Spleen (tissue), 11 donors: ENCODE measurements around the gene MCF2L. TPM values are rescaled to one million over a fixed set of nuclear protein-coding genes. Genes with fewer than 3 reads are reported as not detected.
A peak's percentile ranks its signal among the peaks of the same experiment; 100 is the strongest.

ENCODE experiments used
- DNase-seq: peaks from one replicate; pipeline ENCODE4 v3.0.0-alpha.2; 2020
- H3K27ac ChIP-seq, 8 donors: fragments of 200-600 bp; sonication (generic) in 7 of 8; 1 replicate in 4 of 8; 2 replicates in 4 of 8; pipeline versions ENCODE4 v1.5.0 to v1.8.0; 2016 to 2021; ENCODE audit warnings: inconsistent platforms in 4 of 8, mild to moderate bottlenecking in 4 of 8, moderate library complexity in 1 of 8
- H3K27me3 ChIP-seq, 7 donors: fragments of 200-600 bp; sonication (generic) in 6 of 7; replicated peaks in 1 of 7; 1 replicate in 4 of 7; 2 replicates in 3 of 7; pipeline versions ENCODE4 v1.5.0 to v1.8.0; 2016 to 2021; ENCODE audit warnings: inconsistent platforms in 3 of 7, mild to moderate bottlenecking in 1 of 7
- H3K36me3 ChIP-seq, 6 donors: fragments of 200-600 bp; sonication (generic) in 5 of 6; 1 replicate in 4 of 6; 2 replicates in 2 of 6; pipeline versions ENCODE4 v1.5.0 to v1.8.0; 2016 to 2021; ENCODE audit warnings: inconsistent platforms in 2 of 6
- H3K4me1 ChIP-seq, 6 donors: fragments of 200-600 bp; sonication (generic) in 5 of 6; 1 replicate in 3 of 6; 2 replicates in 3 of 6; pipeline versions ENCODE4 v1.5.0 to v1.8.0; 2016 to 2021; ENCODE audit warnings: inconsistent platforms in 3 of 6
- H3K4me3 ChIP-seq, 8 donors: fragments of 200-600 bp; sonication (generic) in 7 of 8; 1 replicate in 4 of 8; 2 replicates in 4 of 8; pipeline versions ENCODE4 v1.5.0 to v1.8.0; 2016 to 2021; ENCODE audit warnings: inconsistent platforms in 4 of 8, mild to moderate bottlenecking in 4 of 8, moderate library complexity in 2 of 8
- H3K9me3 ChIP-seq, 8 donors: fragments of 200-600 bp; sonication (generic) in 7 of 8; 1 replicate in 4 of 8; 2 replicates in 4 of 8; pipeline versions ENCODE4 v1.5.0 to v1.8.0; 2016 to 2021; ENCODE audit warnings: inconsistent platforms in 4 of 8
- CTCF ChIP-seq, 11 experiments: fragments of 200-600 bp in 7 of 11; fragments of 450-650 bp in 4 of 11; sonication (generic) in 4 of 11; IDR thresholded peaks in 8 of 11; conservative IDR thresholded peaks in 3 of 11; 1 replicate in 7 of 11; 2 replicates in 4 of 11; pipeline versions ENCODE4 v1.4.0 to v1.8.0; 2016 to 2021; ENCODE audit warnings: antibody characterized with exemption in 11 of 11, inconsistent platforms in 4 of 11, mild to moderate bottlenecking in 1 of 11
- POLR2A ChIP-seq, 3 donors: fragments of 450-650 bp; IDR thresholded peaks; one replicate each; pipeline ENCODE4 v1.5.1; 2017; ENCODE audit warnings: antibody characterized with exemption in 3 of 3, mild to moderate bottlenecking in 1 of 3
- POLR2AphosphoS5 ChIP-seq, 3 donors: sonication (generic); formaldehyde crosslinking; IDR thresholded peaks; one replicate each; pipeline ENCODE4 v1.5.1; 2017; ENCODE audit warnings: antibody characterized with exemption in 3 of 3
- WGBS, 5 donors: extraction: QIAGEN DNeasy Blood & Tissue Kit in 3 of 5; methylation state at CpG; one replicate each; pipeline versions ENCODE4 v1.1.5 to v1.1.7; 2013 to 2018; 5-methylcytosine and 5-hydroxymethylcytosine counted together
- intact Hi-C: fragments of 100-400 bp; cut with DNase I; formaldehyde crosslinking; loops from one replicate; pipeline ENCODE4 v1.15.0; 2023; ENCODE audit warnings: low total_unique reads
- polyA plus RNA-seq, 3 donors: library from polyadenylated mRNA; stranded (reverse); fragments of 200-250 nt; gene quantifications; one replicate each; pipeline ENCODE4 v1.2.1, GENCODE V29; 2013
- total RNA-seq, 7 donors: library from RNA; depleted of rRNA in 3 of 7; stranded (reverse); fragments of >200 nt in 3 of 7; fragmentation: NEBNext Ultra II Directional in 4 of 7; extraction: Animal tissue kit (Norgen Biotek cat#: 25700) in 4 of 7; gene quantifications; one replicate each; pipeline versions ENCODE4 v1.1.0 to v1.2.1, GENCODE V29; 2016 to 2021
- donor health status: healthy with polysubstance abuse.
- donor health status: DM: no; HTN: no; CAD: no; lungs with moderate emphysema.
- donor health status: DM: no; HTN: no; CAD: no.
- donor health status: Bipolar disorder and iron deficiency.
- donor health status: healthy.
- donor health status: DM: no; HTN: no; CAD: no.
- donor health status: DM: yes; HTN: yes; CAD: no.

Gene MCF2L
- total and polyA plus RNA-seq, 10 donors = 4.3 to 21.4 (median 13.0) TPM

GRCh38 chr13:112943309-112944125 lies 25.5 kb upstream of the MCF2L start:
- intact Hi-C loops = loop anchor here (5.0 kb wide), 1 partner anchor 449 kb away; no protein-coding TSS in a partner anchor
- peak overlapping the region in 4 of 8 donors; percentile 5 to 54 (median 42) for H3K27ac ChIP-seq
- WGBS, 5 donors = 1 to 3% (median 2%) methylated on average over 39 to 81 of the region's 81 CpGs

GRCh38 chr13:112947796-112948195 lies 21.2 kb upstream of the MCF2L start:
- 83 to 93% (median 88%) methylated on average over 3 to 4 of the region's 4 CpGs for WGBS, 5 donors
- DNase-seq = no peak
- Histone ChIP-seq H3K27ac (no peak overlapping the region), H3K9me3 (no peaks in the 10 kb centered on the region), H3K4me3 (no peak overlapping the region), H3K4me1 (peaks cover 3 to 15% (median 12%) of the 10 kb centered on the region in 6 donors), H3K36me3 (no peaks in the 10 kb centered on the region), H3K27me3 (peaks cover 0 to 43% (median 11%) of the 10 kb centered on the region in 7 donors)
- no peak for TF ChIP-seq POLR2A (IDR thresholded peaks at IDR 0.05)
- no peak for TF ChIP-seq CTCF (IDR thresholded peaks at IDR 0.05 in 8 of 11, conservative IDR thresholded peaks at IDR 0.05 in 3 of 11)
- no peak for TF ChIP-seq POLR2AphosphoS5 (IDR thresholded peaks at IDR 0.05)
- intact Hi-C loops = loop anchor here (5.0 kb wide), 1 partner anchor 75 kb away; no protein-coding TSS in a partner anchor

More at GRCh38 chr13:112943309-112944125, 25.5 kb upstream of the MCF2L start:
- Histone ChIP-seq H3K4me1 (peaks cover 3 to 21% (median 16%) of the 10 kb centered on the region in 6 donors), H3K27me3 (peaks cover 0 to 48% (median 11%) of the 10 kb centered on the region in 7 donors), H3K36me3 (no peaks in the 10 kb centered on the region), H3K4me3 (peak overlapping the region; percentile 38 to 78 (median 54)), H3K9me3 (no peaks in the 10 kb centered on the region)
- TF ChIP-seq POLR2A (IDR thresholded peaks at IDR 0.05) (no peak), POLR2AphosphoS5 (IDR thresholded peaks at IDR 0.05) (peak in 2 of 3 donors; percentile 46 to 49), CTCF (IDR thresholded peaks at IDR 0.05 in 8 of 11, conservative IDR thresholded peaks at IDR 0.05 in 3 of 11) (no peak)
- DNase-seq = peak; percentile 83

GRCh38 chr13:112951674-112952371 lies 17.2 kb upstream of the MCF2L start:
- intact Hi-C loops = no loop called here
- TF ChIP-seq POLR2AphosphoS5 (IDR thresholded peaks at IDR 0.05) = no peak
- no peak for TF ChIP-seq CTCF (IDR thresholded peaks at IDR 0.05 in 8 of 11, conservative IDR thresholded peaks at IDR 0.05 in 3 of 11)
- TF ChIP-seq POLR2A (IDR thresholded peaks at IDR 0.05) = no peak
- Histone ChIP-seq H3K36me3 (no peaks in the 10 kb centered on the region), H3K27me3 (peaks cover 0 to 11% (median 0%) of the 10 kb centered on the region in 7 donors), H3K9me3 (no peaks in the 10 kb centered on the region), H3K4me1 (no peaks in the 10 kb centered on the region), H3K27ac (no peak overlapping the region), H3K4me3 (no peak overlapping the region)
- 67 to 87% (median 81%) methylated on average over 9 of the region's 9 CpGs for WGBS, 5 donors
- DNase-seq = no peak
